Hematopoietic multipotent progenitor cell treated with erythropoietin and hydrocortisone succinate and interleukin-3 and kit ligand, for 8 days (in vitro differentiated cells): ENCODE measurements around the gene SCT.

Experiments
- DNase-seq: peaks from one replicate; pipeline ENCODE4 v3.0.0-alpha.2; 2015

SCT gene

DNA sequence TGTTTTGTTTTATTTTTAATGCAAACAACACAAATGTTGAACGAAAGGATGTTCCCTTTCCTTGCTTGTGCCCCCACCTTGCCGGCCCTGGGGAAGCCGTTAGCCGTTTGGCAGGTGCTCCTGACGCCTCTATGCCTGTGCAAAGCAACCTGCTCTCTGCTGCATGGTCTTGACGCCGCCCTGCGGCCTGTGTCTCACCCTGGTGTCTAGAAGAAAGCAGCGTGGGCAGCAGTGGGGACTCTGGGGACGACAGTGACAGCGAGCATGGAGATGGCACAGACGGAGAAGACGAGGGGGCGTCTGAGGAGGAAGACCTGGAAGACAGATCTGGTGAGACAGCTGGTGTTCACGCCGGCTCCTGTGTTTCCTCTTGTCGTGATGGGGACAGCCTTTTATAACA is 45.2 kb downstream of the SCT start:
- DNase-seq, result no peak

DNA sequence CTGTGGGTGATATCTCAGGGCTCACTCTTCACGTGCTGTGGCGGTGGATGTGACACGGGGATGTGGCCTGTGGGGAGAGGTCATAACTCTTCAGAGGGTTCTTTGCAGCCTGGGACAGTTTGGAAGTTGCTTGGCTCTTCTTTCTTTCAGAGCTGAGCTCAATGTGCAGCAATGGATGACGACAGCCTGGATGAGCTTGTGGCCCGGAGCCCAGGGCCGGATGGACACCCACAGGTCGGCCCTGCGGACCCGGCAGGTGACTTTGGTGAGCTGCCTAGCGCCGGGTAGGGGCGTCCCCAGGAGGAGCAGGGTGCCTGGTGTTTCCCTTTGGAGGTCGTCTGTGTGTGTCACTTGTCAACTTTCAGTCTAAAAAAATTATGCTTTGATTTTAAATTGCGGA is 45.6 kb downstream of the SCT start:
- DNase-seq, result no peak

- no peak for DNase-seq
Observed at GRCh38 chr11:579830-580601, 47.0 kb downstream of the SCT start.

GRCh38 chr11:578276-579035 is 48.5 kb downstream of the SCT start:
- no peak for DNase-seq

GRCh38 chr11:577611-577894 is 49.4 kb downstream of the SCT start:
- no peak for DNase-seq

DNA sequence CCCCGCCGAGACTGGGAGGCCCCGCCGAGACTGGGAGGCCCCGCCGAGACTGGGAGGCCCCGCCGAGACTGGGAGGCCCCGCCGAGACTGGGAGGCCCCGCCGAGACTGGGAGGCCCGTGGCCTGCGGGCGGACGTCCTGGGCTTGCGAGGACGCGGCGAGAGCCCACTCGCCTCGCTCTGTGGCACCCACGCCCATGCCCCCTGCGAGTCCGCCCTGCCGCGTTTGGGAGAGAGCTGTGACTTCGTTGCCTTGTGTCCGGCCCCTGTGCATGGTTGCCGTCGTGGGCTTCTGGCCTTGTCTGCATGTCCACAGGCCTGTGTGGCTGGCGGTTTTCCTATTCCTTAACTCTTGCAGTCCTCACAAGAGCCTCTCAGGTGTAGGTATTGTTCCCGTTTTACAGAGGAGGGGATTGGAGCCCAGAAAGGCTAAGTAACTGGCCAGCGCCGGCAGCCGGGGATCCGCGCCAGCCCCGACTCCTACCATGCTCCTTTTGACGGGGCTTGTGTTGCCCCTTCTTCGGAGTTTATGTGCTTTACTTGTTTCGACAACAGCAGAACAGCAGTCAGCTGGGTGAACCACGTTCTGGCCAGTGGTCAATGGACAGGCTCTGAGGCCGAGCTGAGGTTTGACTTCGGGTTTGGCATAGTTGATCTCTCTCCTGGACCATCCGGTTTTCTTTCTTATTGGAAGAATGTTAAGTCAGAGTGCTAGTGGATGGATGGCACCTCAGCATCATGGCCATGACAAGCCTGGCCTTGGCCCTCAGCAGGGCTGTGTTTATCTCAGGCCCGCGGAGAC is 50.0 kb downstream of the SCT start:
- DNase-seq, result no peak
